ENCODE results near the gene RHOG. TPM values are rescaled to one million over a fixed set of nuclear protein-coding genes. Genes with fewer than 3 reads are reported as not detected.
"Not testable (repeated sequence)": the region's sequence is repeated elsewhere in the genome, so short reads cannot be mapped to it uniquely, and the experiment has no call there.

Gene RHOG
- total RNA-seq, 1 experiment from 2014 or later: 20.2 TPM

DNA sequence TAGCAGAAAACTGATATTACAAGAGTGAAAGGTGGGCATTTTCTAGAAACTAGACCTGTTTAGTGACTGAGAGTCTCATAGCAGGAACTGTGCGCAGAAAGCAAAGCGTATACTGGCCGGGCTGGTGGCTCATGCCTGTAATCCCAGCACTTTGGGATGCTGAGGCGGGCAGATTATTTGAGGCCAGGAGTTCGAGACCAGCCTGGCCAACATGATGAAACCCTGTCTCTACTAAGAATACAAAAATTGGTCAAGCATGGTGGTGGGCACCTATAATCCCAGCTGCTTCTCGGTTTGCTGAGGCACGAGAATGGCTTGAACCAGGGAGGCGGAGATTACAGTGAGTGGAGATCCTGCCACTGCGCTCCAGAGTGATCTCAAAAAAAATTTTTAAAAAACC is 41.6 kb downstream of the RHOG start:
- no peak overlapping the region for H3K4me3 ChIP-seq (ENCODE audit: insufficient read depth, low read depth, low read length)
- no peak for DNase-seq
- no peaks in the 10 kb centered on the region for H3K27me3 ChIP-seq (ENCODE audit: control insufficient read depth, insufficient read depth, low read length)
- H3K36me3 ChIP-seq (replicated peaks; ENCODE audit: control insufficient read depth, insufficient read depth, low read length): peaks cover 2% of the 10 kb centered on the region

DNA sequence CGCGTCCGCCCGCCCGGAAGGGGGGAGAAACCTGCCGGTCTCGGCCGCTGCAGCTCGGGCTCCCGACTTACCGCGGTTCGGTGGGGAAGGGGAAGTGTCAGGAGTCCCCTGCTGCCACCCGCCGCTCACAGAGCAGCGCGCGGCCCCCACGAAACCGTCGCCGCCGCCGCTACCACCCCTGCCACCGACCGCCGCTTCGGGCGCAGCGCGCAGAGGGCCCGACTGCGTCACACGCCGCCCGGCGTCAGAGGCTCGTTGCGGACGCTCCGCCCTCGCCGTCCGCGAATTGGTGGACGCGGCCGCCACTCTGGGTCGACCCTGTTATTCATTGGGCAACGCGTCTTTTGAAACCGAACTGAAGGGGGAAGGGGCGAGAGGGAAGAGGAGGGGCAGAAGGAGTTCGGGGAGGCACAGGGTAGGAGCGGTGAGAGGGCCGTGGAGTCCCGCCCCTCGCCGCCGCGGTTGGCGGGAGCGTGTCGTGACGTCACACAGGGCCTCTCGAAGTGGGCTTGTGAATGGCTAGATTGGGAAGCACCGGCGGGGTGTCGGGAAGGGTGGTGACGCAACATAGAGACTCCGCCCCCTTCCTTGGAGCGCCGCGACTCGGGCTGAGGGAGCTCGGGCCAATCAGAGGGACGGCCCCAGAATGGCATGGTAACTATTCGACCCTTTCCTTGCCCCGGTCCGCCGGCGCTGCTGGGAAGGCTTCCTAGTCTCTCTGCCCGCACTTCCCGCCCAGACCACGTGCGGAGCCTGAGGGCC is 43.2 kb downstream of the RHOG start, which contains the start of gene NUP98:
NUP98 (minus strand) TSS at position 226 of the 762 bp plus-strand sequence. CDS start 15,437 bp downstream, outside the sequence.
- peak; percentile 99 for DNase-seq
- Histone ChIP-seq H3K36me3 (replicated peaks; ENCODE audit: control insufficient read depth, insufficient read depth, low read length) (peaks cover 4% of the 10 kb centered on the region), H3K4me3 (ENCODE audit: insufficient read depth, low read depth, low read length) (peak within 1 kb of the TSS; percentile 92), H3K27me3 (ENCODE audit: control insufficient read depth, insufficient read depth, low read length) (no peaks in the 10 kb centered on the region)

DNA sequence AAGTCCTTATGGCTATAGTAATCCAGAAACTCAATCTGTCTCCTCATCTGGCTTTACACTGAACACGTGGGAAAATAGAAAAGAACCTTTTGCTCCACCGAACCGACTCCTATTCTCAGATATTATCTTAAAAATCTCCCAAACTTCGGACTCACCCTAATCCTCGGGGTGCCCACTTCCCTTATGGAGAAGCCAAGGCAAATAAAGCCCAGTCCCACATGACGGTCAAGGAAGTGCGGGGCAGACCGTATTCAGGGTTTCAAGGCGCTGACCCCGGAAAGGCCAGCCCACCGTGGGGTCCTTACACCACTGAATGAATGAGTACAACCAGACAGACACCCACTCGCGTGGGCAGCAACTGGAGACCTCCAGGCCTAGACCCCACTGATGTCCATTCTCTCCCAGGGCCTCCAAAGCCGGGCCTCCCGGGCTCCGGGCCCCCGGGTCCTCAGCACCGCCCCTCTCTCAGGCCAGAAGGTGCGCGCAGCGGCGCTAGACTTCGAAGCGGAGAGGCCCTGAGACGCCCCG is 43.9 kb downstream of the RHOG start:
- Histone ChIP-seq H3K36me3 (replicated peaks; ENCODE audit: control insufficient read depth, insufficient read depth, low read length) (peaks cover 4% of the 10 kb centered on the region), H3K27me3 (ENCODE audit: control insufficient read depth, insufficient read depth, low read length) (no peaks in the 10 kb centered on the region), H3K4me3 (ENCODE audit: insufficient read depth, low read depth, low read length) (peak overlapping the region; percentile 92)
- DNase-seq: peak; percentile 84

DNA sequence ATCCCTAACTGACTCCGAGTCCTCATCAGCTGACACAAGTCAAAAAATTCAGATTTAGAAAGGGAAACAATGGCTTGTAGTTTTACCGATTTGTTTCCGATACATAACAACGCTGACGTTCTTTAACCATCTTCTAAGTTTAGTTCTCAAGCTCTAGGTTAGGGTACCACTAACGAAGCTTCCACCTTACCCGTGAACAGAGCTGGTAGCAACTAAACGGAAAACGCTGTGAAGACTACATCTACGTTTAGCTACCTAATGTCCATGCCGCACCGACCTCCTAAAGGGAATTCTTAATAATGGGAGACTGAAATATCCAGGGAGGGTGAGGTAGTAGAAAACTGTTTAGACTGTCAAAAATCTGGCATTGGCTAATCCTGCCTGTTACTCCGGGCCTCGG is 44.4 kb downstream of the RHOG start:
- peaks cover 4% of the 10 kb centered on the region for H3K36me3 ChIP-seq (replicated peaks; ENCODE audit: control insufficient read depth, insufficient read depth, low read length)
- peak overlapping the region; percentile 92 for H3K4me3 ChIP-seq (ENCODE audit: insufficient read depth, low read depth, low read length)
- no peaks in the 10 kb centered on the region for H3K27me3 ChIP-seq (ENCODE audit: control insufficient read depth, insufficient read depth, low read length)
- no peak for DNase-seq

GRCh38 chr11:3796002-3796311 is 44.8 kb downstream of the RHOG start:
- peaks cover 4% of the 10 kb centered on the region for H3K36me3 ChIP-seq (replicated peaks; ENCODE audit: control insufficient read depth, insufficient read depth, low read length)
- no peaks in the 10 kb centered on the region for H3K27me3 ChIP-seq (ENCODE audit: control insufficient read depth, insufficient read depth, low read length)
- DNase-seq: no peak
- H3K4me3 ChIP-seq (ENCODE audit: insufficient read depth, low read depth, low read length): no peak overlapping the region; the same call in 1 of the 2 replicates

GRCh38 chr11:3795131-3796001 is 45.4 kb downstream of the RHOG start:
- Histone ChIP-seq H3K4me3 (ENCODE audit: insufficient read depth, low read depth, low read length) (no peak overlapping the region), H3K36me3 (replicated peaks; ENCODE audit: control insufficient read depth, insufficient read depth, low read length) (peaks cover 5% of the 10 kb centered on the region), H3K27me3 (ENCODE audit: control insufficient read depth, insufficient read depth, low read length) (no peaks in the 10 kb centered on the region)
- DNase-seq: no peak

GRCh38 chr11:3794387-3794786 is 46.4 kb downstream of the RHOG start:
- H3K4me3 ChIP-seq (ENCODE audit: insufficient read depth, low read depth, low read length); H3K36me3 ChIP-seq (replicated peaks; ENCODE audit: control insufficient read depth, insufficient read depth, low read length); DNase-seq; H3K27me3 ChIP-seq (ENCODE audit: control insufficient read depth, insufficient read depth, low read length): not testable (repeated sequence)

DNA sequence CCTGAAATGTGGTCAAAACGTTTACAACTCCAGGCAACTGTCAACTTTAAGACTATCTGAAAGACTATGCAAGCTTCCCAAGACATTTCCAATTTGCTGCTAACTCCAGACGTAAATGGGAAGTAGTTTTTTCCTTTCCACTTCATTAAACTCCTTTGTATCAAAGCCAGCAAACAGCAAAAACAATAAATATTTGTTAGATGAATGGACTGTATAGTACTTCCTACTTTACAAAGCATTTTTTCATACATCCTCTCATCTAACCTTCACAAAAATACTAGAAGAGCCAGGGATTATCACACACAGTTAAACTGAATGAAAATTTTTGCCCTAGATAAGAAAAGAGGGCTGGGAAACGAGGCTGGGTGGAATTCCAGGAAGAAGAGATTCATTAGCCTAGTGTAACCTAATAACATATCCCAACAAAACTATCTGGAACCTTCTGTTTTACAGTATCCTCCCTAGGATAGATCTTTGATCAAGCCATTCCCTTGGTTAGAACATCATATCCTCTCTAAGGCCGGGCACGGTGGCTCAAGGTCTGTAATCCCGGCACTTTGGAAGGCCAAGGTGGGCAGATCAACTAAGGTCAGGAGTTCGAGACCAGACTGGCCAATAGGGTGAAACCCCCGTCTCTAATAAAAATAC is 53.9 kb downstream of the RHOG start:
- no peak for DNase-seq
- no peak overlapping the region for H3K4me3 ChIP-seq (ENCODE audit: insufficient read depth, low read depth, low read length)
- no peaks in the 10 kb centered on the region for H3K27me3 ChIP-seq (ENCODE audit: control insufficient read depth, insufficient read depth, low read length)
- H3K36me3 ChIP-seq (replicated peaks; ENCODE audit: control insufficient read depth, insufficient read depth, low read length): peaks cover 1% of the 10 kb centered on the region; the same call in 1 of the 2 replicates

GRCh38 chr11:3783611-3784010 is 57.1 kb downstream of the RHOG start:
- DNase-seq: no peak
- H3K27me3 ChIP-seq (ENCODE audit: control insufficient read depth, insufficient read depth, low read length): no peaks in the 10 kb centered on the region

DNA sequence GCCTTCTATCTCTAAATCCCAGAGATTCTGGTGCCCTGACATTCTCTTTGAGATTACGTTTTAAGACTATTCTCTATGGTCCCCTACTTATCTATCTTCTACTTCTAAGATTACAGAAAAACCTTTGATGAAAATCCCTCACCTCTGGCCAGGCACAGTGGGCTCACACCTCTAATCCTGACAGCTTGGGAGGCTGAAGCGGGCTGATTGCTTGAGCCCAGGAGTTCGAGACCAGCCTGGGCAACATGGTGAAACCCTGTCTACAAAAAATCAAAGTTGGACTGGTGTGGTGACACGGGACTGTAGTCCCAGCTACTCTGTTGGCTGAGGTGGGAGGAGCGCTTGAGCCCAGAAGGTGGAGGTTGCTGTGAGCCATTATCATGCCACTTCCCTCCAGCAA is 57.8 kb downstream of the RHOG start:
- Histone ChIP-seq H3K4me3 (ENCODE audit: insufficient read depth, low read depth, low read length) (no peak overlapping the region), H3K27me3 (ENCODE audit: control insufficient read depth, insufficient read depth, low read length) (no peaks in the 10 kb centered on the region), H3K36me3 (replicated peaks; ENCODE audit: control insufficient read depth, insufficient read depth, low read length) (peaks cover 12% of the 10 kb centered on the region)
- no peak for DNase-seq

More at GRCh38 chr11:3783611-3784010, 57.1 kb downstream of the RHOG start:
- no peak overlapping the region for H3K4me3 ChIP-seq (ENCODE audit: insufficient read depth, low read depth, low read length)
- H3K36me3 ChIP-seq (replicated peaks; ENCODE audit: control insufficient read depth, insufficient read depth, low read length): peaks cover 7% of the 10 kb centered on the region

GRCh38 chr11:3781423-3781822 is 59.3 kb downstream of the RHOG start:
- peaks cover 16% of the 10 kb centered on the region for H3K36me3 ChIP-seq (replicated peaks; ENCODE audit: control insufficient read depth, insufficient read depth, low read length)
- no peak for DNase-seq
- H3K27me3 ChIP-seq (ENCODE audit: control insufficient read depth, insufficient read depth, low read length): no peaks in the 10 kb centered on the region

More at GRCh38 chr11:3781423-3781822, 59.3 kb downstream of the RHOG start:
- no peak overlapping the region for H3K4me3 ChIP-seq (ENCODE audit: insufficient read depth, low read depth, low read length)

Other genes with a start within 250 kb of the RHOG start
- gene ART5, start 199.0 kb downstream of the RHOG start, total RNA-seq (2014; rRNA removed; shearing (Covaris generic)): 6.5 and 15.0 TPM in 2 replicates
- 0.07 TPM in 1 of 2 replicates, not detected in the other for gene ART1, start 195.8 kb downstream of the RHOG start, total RNA-seq (2014; rRNA removed; shearing (Covaris generic))
- 0.66 and 0.67 TPM in 2 replicates for gene CHRNA10, start 169.6 kb downstream of the RHOG start, total RNA-seq (2014; rRNA removed; shearing (Covaris generic))
- 126 and 132 TPM in 2 replicates for gene NUP98, start 43.4 kb downstream of the RHOG start, total RNA-seq (2014; rRNA removed; shearing (Covaris generic))
- 17.3 and 21.0 TPM in 2 replicates for gene PGAP2, start 32.4 kb downstream of the RHOG start, total RNA-seq (2014; rRNA removed; shearing (Covaris generic))
- 20.8 and 23.6 TPM in 2 replicates for gene STIM1, start 14.7 kb upstream of the RHOG start, total RNA-seq (2014; rRNA removed; shearing (Covaris generic))

Data from H7 (cell line).